NCI-H446 treated with DMSO at 0.1 percent for 48 hours (cell line): ENCODE data around the gene MTCP1.

Experiments
- DNase-seq: peaks from one replicate; lab custom pipeline; 2025; lab: John Stamatoyannopoulos, UW

Gene MTCP1, protein sequence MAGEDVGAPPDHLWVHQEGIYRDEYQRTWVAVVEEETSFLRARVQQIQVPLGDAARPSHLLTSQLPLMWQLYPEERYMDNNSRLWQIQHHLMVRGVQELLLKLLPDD

DNA sequence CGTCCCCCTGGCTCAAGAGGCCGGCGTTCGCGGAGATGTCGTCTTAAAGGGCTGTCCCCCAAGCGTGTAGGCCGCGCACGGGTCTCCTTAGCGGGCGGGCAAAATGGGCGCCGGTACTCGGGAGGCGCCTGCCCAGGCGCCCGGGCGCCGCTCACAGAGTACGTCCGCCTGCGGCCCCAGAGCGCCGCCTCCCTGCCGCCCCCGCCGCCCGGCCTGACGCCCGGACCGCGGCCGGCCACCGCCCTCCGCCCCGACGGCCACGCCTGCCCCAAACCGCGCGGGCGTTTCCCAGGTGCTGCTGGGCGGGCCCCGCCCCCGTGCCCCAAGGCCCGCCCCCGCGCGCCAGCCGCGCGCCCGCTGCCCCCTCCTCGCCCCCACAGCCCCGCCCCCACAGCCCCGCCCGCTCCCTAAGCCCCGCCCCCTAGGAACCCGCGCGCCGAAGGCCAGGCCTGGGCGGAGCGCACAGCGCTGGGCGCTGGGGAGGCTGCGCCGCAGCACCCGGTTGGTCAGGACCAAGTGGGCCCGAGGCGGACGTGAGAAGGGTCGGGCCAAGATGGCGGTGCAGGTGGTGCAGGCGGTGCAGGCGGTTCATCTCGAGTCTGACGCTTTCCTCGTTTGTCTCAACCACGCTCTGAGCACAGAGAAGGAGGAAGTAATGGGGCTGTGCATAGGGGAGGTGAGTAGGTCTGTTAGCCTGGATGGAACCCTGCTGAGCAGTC is at the start of gene MTCP1, which contains the start of the genes BRCC3 and CMC4:
TSS of gene MTCP1 (minus strand) at position 162 of the 719 bp plus-strand sequence. CDS start 5,126 bp downstream, outside the sequence.
TSS of gene BRCC3 (plus strand) at position 534 of the 719 bp plus-strand sequence. CDS start at position 554, 20 bp downstream.
TSS of gene CMC4 (minus strand) at position 162 of the 719 bp plus-strand sequence. CDS start 7,113 bp downstream, outside the sequence.
- peak; percentile 81 for DNase-seq

DNA sequence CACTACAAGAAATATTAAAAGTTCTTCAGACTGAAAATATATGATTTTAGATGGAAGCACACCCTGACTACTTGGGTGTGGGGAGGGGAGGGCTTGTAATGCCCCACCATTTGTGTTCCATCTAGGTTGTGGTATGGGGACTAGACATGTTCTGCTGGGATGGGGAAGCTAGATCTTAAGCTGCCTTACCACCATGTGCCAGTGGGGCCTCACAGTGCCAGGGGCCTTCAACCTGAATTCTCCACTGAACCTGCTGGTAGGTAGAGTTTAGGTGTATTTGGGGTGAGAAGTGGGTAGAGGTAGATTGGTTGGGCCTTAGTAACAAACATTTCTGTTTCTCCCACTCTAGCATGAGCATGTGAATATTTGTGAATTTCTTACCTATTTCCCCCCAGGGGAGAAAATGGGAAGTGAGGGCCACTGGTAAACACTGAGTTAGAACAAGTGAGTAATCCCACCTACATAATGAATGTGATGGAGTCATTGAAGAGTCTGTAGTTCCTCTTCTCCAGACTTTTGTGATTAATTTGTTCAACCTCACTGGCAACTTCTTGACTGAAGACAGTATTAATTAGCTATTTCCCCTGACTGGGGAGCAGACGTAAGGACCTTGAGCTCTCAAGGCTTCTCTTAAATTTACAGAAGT is 44.4 kb upstream of the MTCP1 start:
- no peak for DNase-seq

DNA sequence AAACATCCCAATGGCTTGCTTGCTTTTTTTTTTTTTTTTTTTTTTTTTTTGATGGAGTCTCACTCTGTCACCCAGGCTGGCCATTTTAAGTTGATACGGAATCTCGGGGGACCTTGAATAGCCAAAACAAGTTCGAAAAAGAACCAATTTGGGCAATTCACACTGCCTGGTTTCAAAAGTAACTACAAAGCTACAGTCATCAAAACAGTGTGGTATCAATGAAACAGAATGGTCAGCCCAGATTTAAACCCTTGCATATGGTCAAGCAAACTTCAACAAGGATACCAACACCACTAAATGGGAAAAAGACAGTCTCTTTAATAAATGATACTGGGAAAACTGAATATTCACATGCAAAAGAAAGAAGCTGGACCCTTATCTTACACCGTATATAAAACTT is 42.2 kb upstream of the MTCP1 start:
- no peak for DNase-seq

DNA sequence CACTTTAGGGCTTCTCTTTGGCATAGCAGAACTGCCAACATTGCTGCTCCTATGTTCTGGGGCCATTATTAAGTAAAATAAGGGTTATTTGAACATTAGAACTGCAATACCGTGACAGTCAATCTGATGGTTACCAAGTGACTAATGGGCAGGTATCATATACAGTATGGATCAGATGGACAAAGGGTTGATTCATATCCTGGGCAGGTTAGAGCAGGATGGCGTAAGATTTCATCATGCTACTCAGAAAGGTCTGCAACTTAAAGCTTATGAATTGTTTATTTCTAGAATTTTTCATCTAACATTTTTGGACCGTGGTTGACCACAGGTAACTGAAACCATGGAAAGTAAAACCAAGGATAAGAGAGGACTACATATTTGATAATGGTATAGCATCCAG is 41.2 kb upstream of the MTCP1 start:
- no peak for DNase-seq

DNA sequence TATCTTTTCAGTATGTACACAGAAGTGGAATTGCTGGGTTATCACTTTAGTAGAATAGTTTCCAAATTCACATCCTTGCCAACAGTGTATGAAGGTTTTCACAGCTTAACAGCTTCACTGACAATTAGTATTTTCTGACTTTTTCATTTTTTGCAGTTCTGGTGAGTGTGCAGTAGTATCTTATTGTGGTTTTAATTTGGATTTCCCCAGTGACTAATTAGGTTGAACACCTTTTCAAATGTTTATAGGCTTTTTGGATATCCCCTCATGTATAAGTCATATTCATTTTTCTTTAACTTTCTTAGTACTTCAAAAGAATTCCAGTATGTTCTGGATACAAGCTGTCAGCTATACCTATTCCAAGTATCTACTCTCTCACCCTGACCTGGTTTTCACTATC is 37.5 kb upstream of the MTCP1 start:
- DNase-seq, result no peak

DNA sequence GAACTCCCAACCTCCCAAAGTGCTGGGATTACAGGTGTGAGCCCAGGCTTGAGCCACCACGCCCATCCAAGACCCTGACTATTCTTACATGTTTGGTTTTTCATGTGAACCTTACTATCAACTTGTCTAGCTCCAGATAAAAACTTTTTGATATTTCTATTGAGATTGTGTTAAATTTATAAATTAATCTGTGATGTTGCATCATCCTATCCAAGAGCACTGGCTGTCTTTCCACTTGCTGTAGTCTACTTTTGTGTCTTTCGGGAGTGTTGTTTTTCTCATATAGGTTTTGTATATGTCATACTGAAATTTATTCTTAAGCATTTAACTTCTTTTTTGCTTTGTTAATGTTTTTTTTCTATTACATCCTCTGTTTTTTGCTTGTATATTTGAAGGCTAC is 35.0 kb upstream of the MTCP1 start:
- DNase-seq, result no peak

DNA sequence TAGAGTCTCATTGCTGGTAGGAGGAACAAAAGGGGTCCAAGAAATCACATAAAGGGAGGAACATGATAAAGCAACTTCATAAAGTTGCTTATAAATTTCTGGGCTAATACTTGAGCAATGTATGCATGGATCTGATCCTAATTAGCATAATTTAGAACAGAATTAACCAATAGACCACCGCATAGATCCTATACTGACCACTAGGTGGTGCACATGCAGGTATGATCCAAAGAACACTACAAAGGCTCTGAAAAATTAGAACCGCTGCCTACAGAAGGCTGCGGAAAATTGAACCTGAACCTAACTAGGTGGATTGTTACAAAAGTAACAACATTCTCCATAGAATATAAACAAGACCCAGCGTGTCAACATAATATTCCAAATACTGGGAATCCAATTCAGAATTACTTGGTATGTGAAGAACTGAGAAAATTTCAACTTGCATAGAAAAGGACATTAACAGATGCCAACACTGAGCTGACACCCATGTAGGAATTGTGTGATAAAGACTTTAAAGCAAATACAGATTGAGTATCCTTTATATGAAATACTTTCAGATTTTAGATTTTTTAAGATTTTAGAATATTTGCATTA is 23.6 kb upstream of the MTCP1 start:
- no peak for DNase-seq

DNA sequence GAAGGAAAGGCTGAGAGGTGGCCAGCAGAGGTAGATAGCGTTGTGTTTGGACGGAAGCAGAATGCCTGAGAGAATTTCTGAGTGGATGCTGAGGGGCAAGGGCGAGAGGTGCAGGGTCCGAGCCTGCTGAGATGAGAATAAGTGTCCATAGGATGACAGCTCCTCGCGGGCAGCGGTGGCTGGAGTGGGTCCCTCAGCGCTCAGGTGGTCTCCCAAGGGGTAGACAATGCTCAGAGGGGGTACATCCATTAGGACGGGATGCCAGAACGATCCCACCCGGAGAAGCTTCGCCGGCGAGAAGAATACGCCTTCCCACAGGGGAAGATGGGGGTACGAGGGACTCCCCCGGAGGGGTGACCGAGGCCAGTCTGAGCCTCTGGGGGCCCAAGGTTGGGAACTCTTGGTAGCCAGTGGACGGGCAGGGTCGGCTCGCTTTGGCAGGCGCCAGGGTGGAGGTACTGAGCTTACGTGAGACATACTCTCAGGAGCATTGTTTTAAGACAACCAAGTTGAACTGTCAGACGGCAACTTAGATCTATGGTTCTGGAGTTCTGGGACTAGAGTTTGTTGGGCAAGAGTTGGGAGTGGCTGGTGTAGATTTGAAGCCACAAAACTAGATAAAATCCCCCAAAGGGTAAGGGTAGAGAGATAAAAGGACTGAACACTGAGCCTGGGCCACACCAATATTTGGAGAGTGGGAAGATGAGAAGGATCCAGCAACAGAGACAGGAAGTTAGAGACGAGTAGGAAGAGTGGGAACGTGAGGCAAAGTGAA is 16.2 kb upstream of the MTCP1 start:
- DNase-seq, result no peak

DNA sequence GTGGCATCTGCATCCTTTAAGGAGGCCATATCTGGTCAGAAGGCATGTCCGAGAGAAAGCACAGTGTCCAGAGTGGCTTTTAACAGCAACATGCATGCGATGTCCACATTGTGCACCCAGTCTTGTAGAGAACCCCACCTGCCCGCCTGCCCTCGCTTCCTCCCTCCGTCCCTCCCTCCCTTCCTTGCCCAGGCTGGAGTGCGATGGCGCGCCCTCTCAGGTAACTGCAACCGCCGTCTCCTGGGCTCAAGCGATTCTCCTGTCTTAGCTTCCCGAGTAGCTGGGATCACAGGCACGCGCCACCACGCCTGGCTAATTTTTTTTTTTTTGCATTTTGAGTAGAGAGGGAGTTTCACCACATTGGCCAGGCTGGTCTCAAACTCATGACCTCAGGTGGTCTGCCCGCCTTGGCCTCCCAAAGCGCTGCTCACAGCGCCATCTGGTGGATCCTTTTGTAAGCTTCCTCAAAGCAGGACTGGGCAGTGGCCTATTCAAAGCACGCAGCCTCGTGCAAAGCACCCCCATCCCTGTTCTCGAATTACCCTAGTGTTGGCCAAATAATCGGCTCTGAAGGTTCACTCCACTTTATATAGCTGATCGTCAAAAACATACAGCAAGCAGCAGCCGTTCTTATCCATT is 15.4 kb upstream of the MTCP1 start:
- no peak for DNase-seq

DNA sequence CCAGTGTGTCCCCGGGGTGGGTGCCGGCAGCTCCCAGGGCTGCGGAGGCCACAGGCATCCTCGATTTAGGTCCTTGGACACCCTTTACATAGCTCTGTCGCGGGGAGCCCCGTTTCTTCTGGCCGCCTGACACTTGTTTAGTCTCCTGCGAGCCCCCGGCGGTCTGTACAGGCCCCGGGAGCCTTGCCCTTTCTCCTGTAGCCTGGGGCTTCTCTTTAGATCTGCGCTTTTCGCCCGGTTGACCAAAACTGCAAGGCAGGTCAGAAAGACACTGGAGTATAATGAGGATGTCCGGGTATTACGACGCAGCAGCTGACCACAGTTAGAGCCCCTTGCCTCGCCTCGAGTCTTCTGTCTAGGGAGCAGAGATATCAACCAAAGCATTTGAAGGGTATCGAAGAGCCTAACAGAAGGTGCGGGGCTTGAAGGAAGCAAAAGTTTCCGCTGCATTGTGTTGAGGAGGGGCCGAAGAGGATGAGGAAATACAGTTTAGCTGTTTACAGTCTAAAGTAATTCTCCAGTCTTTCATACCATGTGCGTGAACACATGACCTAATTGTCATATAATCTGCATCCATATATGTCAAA is 851 bp upstream of the MTCP1 start:
- DNase-seq, result no peak

DNA sequence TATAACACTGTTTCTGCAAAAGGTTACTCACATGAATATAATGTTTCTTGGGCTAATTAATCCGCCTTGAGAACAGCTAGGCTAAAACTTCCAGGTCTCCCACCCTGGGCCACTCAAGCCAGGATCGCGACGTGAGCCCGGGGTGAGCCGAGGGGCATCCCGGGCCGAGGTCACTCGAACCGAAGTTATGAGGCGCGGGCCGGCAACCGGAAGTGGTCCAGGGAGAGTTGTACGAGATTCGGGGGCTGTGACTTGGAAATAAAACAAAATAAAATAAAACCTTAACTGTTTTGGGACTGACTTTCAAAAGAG is 317 bp downstream of the MTCP1 start:
- no peak for DNase-seq

DNA sequence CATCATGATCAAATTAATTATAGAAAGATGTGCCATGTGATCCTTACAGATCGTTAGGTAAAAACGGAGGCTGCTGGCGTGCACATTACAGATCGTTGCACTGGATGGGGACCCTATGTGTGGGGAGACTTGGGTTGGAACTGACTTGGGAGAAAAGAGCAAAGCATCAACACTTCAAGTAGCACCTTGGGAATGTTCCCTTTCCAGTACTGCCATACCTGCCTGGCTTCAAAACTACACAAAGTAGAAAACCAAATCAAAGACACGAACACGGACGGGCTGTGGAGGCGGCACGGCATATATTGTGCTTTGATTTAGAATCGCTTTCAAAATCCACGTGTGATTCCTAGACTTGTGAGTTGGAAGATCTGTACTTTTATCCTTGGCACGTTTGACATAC is 898 bp downstream of the MTCP1 start:
- no peak for DNase-seq

DNA sequence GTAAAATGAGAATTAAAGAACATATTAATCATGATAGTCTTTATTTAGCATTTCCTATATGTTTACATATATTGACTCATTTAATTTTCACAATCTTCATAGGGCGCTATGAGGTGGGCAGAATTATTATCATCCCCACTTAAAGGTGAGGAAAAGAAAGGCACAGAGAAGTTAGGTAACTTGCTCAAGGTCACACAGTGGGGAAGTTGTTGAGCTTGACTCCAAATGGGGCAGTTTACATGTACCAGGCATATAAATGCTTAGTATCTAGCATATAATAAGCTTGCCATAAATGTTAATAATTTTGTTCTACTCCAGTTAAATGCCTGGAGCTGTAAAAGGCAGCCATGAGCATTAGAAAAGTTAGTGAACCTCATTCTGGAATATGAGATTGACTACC is 1.5 kb downstream of the MTCP1 start:
- no peak for DNase-seq

DNA sequence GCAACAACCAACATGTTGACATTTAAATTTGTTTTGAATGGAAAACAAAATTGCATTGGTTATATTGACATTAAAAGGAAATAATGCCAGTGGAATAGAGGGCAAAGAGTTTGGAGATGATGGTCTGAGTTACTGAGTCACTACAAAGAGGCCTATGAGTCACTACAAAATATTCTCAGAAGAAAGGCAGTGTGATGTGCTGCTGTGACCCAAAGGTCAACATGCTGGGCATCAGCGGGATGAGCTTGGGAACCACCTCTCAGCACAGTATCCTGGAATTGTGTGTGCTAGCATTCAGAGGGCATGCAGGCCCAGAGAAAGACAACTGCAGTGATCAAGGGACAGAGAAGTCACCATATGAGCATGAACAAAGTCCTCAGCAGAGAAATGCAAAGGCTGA is 2.8 kb downstream of the MTCP1 start:
- DNase-seq, result no peak

DNA sequence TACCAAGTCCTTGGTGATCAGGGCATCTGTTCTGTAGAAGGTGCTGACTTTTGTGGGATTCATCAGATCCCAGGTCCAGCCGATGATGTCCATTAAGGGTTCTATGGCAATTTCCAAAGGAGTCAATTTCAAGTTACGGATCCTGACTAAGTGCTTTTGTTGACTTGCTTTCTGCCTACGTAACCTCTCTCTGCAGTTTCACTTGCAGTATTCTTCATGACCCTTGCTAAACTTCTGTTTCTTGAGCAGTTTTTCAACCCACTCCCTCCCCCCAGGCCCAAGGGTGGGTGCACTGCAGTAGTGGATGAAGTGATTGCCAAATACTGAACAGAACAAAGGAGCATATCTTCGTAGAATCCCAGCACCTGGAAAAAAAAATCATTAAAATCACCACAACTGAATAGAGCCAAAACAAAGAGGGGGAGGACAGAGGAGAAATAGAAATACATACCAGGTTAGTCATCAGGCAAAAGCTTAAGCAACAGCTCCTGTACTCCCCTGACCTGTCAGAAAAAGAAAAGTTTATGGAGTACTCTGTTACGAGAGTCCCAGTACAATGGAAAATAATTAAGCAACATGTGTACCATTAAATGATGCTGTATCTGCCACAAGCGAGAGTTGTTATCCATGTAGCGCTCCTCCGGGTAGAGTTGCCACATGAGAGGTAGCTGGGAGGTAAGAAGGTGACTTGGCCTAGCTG is 5.8 kb downstream of the MTCP1 start:
- no peak for DNase-seq

DNA sequence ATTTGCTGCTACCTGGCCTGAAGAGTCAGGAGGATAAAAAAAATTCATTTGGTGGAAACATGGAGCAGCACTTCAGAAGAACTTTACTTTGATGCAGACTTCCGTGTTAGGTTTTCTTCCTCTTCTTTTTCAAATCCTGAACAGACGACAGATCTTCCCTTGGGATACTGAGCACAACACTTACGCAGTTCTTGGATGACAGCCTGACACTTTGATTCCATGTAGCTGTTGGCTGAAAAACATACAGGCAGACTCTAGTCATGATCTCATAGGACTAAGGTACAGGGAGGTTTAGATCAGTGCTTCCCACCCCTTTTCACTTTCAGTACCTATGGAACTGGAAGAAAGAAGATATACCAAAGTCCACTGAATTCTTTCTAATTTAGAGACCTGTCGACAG is 9.2 kb downstream of the MTCP1 start:
- no peak for DNase-seq

DNA sequence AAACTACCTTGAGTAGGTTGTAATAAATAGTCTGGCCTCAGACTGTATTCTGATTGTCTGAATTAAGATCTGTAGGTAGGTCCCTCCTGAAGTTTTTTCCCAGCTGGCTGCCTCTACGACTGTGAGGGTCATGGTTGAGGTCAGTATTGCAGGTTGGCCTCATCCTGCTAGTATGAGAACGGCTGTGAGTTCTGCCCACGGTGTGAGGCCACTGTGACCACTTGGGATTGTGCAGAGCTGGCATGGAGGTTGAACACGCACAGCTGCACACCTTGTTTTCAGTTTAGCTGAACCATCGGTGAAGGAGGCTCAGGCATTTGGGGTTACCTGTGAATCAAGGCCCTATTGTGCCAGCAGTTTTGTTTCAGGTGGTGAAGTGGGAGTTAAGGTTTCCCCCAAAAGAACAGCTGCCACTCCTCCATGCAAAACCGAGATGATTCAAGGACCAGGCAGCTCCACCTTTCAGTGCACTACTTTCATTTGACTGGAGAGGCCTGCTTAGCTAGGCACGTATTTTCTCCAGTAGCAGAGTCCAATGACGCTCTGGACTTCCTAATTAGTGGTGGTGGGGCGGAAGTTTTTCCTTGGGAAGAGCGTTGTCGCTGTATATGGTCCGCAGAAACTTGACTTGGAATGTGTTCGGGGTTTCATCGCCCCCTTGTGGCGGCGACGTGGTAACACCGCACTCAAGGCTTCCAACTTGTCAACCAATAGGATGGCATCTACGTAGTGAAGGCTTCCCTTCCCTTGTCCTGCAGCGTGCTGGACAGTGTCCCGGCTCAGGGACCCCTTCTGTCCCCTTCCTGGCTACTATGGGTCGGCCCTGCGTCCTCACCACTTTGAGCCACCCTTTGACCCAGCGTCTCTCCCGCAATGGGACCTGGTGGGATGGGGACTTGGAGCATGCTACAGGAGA is 13.8 kb downstream of the MTCP1 start:
- peak; percentile 11 for DNase-seq

DNA sequence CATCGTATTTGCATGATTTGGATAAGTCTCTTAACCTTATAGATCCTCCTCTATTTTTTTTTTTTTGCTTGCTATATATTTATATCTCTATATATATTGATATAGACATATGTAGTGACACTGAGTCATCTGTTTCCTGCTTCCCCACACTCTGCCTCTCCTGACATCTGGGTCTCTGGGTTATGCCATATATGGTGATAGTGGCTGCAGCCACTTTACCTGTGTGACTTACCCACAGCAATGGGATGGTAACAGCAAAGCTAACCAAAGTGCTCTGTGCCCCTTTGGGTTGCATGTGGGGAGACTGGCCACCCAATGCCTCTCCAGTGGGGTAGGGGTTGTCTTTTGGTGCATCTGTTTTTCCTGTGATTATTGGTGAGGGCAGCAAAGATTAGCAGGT is 14.5 kb downstream of the MTCP1 start:
- DNase-seq, result no peak

DNA sequence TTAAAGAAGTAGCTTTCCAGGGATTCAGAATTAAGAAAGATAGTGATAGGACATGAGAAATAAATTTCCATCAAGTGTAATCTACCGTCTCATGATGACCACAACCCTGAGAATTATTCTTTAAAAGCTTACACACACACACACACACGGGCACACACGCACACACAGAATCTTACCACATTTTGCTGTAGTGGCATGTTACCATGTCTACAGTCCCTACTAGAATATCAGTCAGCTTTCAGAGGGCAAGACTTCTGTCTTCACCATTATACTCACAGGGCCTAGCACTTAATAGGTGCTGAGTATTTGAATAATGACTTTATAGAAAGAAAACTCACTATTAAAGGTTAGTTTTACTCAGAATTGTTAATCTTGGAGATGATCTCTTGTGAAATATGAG is 15.4 kb downstream of the MTCP1 start:
- DNase-seq, result no peak

DNA sequence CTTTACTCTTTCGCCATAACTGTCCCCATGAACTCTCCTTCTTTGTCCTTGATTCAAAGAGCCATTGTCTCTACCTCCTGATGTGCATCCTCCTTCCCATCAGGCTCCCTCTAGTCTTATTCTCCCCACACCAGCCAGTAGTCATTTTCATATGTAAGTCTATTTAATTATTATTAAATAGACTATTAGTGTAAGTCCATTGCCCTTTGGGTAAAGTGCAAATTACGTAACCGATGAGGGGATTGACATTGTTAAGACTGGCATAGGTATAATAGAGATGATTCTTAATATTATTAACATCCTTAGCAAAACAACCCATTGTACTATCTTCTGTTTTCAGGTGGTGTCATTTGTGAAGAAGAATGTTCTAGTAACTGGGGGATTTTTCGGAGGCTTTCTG is 16.7 kb downstream of the MTCP1 start:
- DNase-seq, result no peak
